NOMO-1 treated with dmso at 0.1 percent for 144 hours (cell line): ENCODE results near the gene IRF1.
"Not testable (repeated sequence)": the region's sequence is repeated elsewhere in the genome, so short reads cannot be mapped to it uniquely, and the experiment has no call there.

Experiments used
- DNase-seq: peaks from one replicate; lab custom pipeline; 2025; ENCODE audit not compliant: unreplicated experiment; lab: John Stamatoyannopoulos, UW

Gene IRF1

DNA sequence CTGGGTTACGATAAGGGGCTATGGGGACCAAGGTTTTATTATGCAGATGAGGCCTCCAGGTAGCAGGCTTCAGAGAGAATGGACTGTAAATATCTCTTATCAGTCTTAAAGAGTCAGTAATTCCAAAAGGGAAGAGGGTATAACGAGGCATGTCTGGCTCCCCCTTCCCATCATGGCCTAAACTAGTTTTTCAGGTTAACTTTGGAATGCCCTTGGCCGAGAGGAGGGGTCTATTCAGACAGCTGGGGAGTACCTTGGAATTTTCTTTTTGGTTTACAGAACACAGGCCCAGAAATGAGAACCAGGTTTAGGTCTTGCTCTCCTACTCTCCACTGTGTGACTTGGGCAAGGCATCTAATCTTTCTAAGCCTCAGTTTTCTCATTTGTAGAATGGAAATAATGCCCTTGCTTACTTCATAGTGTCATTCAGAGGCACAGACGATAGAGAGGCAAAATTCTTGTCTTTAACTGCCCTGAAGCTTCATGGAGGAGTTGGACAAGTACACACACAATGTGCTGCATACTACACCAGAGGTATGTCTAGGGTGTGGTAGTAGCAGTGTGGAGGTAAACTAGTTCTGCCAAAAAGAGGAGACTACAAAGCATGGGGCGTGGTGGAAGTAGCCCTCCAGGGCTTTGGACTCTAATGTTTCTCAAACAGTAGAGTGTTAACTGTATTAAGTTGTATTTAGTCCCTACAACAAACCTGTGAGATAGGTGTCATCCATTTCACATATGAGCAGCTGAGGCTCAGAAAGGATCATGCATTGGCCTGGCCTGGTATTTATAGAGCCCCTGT lies 45.5 kb downstream of the IRF1 start:
- no peak for DNase-seq

DNA sequence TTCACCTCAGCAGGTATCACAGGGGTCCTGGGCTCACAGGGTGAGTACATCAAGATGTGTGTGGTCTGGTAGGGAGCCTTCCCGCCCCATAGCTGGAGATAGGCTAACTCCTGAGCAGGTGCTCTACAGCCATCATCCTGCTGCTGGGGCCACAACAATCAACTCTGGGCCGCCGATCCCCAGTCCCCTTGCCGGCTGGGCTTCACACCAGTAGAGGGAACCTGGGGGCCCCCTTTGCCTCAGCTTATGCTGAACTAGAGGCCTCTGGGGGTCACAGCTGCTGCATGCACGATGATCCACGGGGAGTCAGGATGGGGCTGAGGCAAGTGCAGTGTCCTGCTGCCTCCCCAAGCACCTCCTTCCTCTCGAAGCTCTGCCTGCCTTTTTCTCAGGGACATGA lies 46.5 kb downstream of the IRF1 start:
- no peak for DNase-seq

DNA sequence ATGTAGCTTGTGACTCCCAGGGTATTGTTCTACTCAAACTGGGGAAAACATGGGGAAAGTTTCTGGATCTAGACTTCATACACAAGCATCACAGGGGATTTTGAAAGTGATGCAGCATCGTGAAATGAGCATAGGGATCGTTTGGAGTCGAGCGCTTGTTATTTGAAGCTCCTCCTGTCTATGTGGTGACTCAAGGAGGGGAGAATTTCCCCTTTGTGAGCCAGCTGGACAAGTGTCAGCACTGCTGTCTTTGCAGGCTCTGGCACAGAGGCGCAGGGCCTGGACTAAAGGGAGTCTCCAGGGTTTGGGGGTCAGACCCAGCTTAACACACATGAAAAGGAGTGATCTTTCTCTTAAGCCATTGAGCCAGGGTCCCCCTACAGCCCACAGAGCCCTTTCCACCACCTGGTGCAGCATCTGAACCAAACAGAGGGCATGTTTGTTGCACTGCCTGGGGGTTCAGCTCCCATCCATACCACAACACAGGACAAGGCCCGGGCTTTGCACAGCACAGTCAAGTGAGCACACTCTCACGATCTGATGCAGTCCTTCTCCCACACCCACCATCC lies 51.0 kb downstream of the IRF1 start:
- DNase-seq, result no peak

DNA sequence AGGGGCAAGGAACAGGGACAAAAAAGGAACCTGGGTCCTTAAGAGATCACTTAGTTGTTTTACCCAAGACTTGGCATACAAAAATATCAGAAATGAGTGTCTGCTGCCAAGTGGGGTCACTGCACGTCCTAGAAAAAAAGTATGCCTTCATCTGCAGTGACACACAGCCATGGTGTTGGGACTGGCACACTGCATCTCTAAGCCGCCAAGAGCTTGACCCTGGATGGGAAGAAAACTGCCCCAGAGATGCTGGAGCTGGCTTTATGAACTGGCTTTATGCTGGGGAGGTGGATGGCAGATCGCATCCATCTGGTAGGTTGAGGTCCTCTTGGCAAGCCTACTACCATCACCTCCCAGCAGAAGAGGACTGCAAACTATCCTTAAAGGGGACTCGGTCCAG lies 51.7 kb downstream of the IRF1 start:
- DNase-seq, result no peak

DNA sequence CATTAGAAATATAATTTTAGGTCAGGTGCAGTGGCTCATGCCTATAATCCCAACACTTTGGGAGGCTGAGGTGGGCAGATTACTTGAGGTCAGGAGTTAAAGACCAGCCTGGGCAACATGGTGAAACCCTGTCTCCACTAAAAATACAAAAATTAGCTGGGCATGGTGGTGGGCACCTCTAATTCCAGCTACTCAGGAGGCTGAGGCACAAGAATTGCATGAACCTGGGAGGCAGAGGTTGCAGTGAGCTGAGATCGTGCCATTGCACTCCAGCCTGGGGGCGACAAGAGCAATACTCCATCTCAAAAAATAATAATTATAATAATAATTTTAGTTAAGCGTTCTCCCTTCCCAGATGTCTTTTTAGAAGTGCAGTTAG lies 52.3 kb downstream of the IRF1 start:
- not testable (repeated sequence) for DNase-seq

DNA sequence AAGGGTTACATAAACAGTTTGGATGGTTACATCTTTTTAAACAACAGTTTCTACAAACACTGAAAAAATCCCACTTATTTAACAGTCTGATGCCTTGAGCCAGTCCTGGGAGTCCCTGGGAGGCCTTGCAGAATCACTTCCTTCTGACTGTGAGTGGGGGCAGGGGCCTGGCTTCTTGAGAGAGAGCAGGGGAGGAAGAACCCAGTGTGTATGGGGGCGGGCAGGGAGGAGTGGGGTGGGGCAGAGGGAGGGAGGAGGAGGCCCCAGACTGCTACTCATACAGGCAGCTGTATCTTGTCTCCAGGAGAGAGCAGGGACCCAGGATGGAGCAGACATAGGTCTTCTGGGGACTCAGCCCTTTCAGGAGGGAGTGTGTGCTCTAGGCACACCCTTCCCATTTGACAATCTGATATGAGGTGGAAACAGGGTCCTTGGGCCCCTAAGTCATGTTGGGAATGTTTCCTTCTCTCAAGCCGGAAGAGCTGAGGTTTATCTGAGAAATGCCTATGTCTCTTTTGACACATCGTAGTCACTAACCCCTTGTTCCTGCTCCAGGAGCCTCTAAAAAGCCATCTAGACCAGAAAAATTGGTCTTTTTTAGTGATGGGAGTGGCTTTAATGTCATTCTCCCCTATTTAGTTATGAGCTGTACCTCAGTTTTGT lies 52.8 kb downstream of the IRF1 start:
- peak; percentile 82 for DNase-seq

DNA sequence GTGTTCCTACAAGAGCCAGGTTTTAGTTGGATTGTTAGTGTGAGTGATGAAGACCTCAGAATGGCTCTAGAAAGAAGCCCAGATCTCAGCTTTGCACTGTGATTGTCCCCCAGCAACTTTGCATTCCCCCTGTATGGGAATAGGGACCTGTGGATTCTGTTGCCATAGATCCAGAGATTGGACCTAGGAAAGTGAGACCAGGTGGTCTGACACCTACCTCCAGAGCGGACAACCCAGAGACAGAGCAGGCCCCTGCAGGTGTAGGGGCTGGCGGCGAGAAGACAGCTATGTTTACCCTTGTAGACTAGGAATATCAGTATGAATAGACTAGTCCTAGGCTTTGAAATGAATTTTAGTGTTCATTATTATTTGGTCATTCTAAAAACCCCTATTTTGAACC lies 53.6 kb downstream of the IRF1 start:
- DNase-seq, result no peak

DNA sequence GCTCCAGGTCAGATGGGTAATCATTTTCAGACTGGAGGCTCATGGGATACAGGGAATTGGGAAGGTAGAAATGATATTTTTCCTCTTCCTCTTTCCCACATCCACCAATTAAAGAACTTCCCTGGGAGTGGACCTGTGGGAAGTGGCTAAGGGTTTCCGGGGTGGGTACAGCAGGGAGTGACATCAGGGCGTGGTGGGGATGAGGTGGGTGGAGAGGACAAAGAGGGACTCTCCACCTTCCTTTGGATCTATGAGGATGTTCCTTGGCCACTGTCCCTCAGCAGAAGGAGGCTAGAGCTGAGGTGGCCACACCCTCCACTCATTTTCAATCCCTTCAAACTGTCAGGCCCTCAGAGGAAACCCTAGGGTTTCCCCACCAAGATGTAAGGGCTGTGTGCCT lies 54.7 kb downstream of the IRF1 start:
- no peak for DNase-seq

DNA sequence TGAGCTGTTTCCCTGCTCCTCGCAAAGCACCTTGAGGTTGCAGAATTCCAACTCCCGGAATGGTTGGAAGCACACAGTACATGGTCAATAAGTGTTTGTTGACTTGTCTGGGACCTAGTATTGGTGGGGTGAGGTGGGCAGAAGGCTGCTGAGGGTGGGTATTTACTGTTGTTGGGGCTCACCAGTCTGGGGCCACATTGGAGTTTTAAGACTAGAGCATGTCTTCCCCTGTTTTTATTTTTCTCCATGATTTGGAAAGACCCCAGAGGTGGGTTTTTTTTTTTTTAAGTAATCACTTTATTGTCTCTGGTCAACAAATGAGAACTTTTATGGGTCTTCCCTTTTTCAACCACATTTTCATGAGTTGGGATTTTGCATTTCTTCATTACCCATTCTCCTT lies 55.1 kb downstream of the IRF1 start:
- DNase-seq, result no peak

DNA sequence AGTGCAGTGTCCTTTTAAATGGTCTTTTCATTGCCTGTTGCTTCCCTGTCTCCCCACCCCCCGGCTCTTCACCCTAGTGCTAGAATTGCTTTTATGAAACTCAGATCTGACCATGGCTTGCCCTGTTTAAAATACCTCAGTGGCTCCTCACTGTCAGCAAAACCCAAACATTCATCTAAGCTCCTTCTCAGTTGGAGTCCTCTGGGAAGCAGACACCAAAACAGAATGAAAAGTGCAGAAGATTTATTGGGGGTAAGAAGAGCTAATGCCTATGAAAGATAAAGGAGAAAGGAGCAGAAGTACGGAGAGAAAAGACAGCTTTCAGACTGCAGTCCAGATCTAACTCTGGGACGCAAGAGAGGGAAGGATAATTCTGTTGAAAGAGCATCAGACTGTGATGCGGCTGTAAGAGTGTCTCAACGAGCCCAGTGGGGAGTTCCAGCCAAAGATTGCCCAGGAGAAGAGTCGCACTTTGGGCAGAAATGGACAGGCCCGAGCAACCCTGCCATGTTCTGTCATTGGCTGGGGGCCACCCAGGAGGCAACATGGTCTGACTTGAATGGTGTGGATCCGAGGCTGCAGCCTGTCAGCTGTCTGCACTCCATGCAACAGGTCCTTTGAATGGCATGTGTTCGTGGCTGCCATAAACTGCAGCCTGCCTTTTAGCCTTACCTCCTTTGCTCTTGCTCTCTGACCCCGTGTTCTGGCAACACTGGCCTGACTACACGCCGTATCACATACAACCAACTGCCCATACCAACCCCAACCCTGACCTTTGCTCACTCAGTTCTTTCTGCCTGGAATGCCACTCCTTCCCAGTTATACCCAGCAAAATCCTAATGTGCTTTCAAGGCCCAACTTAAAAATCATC lies 55.9 kb downstream of the IRF1 start:
- no peak for DNase-seq

DNA sequence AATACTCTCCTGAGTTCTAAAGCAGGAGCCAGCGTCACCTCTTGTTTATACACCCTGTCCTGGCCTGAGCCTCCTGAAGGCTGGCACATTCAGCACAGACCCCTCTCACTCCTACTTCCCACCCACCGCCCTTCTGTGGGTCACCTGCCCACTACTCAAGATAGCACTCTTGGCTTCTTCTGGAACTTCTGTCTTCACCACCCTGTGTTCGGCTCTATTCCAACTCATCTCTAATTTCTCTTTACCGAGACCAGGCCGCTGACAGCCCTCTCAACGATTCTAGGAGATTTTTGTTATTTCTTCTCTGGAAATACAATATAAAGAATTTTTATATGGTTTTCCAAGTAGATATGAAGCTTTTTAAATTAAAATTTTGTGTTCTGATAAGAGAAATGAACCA lies 57.4 kb downstream of the IRF1 start:
- no peak for DNase-seq

DNA sequence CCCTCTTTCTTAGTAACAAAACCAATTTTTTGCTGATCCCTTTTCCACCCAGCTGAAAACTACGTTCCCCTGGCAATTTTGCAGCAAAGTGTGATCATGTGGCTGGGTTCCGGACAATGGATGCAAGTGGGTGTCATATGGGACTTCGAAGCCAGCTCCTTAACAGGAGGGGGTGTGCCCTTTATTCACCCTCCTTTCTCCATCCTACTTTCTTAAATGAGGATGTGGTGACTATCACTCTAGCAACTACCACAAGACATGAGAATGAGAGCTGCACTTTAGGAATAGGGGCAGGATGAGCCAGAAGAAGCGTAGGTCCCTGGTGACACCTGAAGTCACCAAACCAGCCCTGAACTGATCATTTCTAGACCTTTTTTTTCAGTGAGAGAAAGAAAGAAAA lies 58.9 kb downstream of the IRF1 start:
- DNase-seq, result no peak
